ENCODE results near the gene HDHD2.
A peak's percentile ranks its signal among the peaks of the same experiment; 100 is the strongest.

Gene HDHD2

GRCh38 chr18:47151439-47151838, 1.1 kb upstream of the HDHD2 start:
- no peak for TF ChIP-seq EZH2phosphoT487 (conservative IDR thresholded peaks at IDR 0.05; ENCODE audit: low read length)
- TF ChIP-seq, protein P1, sequence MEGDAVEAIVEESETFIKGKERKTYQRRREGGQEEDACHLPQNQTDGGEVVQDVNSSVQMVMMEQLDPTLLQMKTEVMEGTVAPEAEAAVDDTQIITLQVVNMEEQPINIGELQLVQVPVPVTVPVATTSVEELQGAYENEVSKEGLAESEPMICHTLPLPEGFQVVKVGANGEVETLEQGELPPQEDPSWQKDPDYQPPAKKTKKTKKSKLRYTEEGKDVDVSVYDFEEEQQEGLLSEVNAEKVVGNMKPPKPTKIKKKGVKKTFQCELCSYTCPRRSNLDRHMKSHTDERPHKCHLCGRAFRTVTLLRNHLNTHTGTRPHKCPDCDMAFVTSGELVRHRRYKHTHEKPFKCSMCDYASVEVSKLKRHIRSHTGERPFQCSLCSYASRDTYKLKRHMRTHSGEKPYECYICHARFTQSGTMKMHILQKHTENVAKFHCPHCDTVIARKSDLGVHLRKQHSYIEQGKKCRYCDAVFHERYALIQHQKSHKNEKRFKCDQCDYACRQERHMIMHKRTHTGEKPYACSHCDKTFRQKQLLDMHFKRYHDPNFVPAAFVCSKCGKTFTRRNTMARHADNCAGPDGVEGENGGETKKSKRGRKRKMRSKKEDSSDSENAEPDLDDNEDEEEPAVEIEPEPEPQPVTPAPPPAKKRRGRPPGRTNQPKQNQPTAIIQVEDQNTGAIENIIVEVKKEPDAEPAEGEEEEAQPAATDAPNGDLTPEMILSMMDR (IDR thresholded peaks at IDR 0.05; ENCODE audit: insufficient read depth, low read length, poor library complexity, severe bottlenecking), result no peak
- Histone ChIP-seq H3K36me3 (ENCODE audit: low read length) (peaks cover 25% of the 10 kb centered on the region), H3K27ac (ENCODE audit: low read depth, low read length) (no peak overlapping the region), H2AFZ (ENCODE audit: low read depth, low read length, severe bottlenecking) (peak overlapping the region; percentile 63), H3K4me3 (ENCODE audit: insufficient read depth, low read length, poor library complexity, severe bottlenecking) (peak overlapping the region; percentile 65), H3K79me2 (ENCODE audit: insufficient read depth, low read length) (peaks cover 39% of the 10 kb centered on the region), H3K9me2 (replicated peaks; ENCODE audit: insufficient read depth, low read length) (no peaks in the 10 kb centered on the region), H4K20me1 (ENCODE audit: low read depth, low read length) (0 out of 2 replicates have a peak, but pooled peaks cover 3% of the 10 kb centered on the region), H3K27me3 (ENCODE audit: low read length) (no peaks in the 10 kb centered on the region), H3K9ac (ENCODE audit: low read length) (peak overlapping the region; percentile 71), H3F3A (ENCODE audit: insufficient read depth) (peaks cover 31% of the 10 kb centered on the region; the same call in 1 of the 2 replicates), H3K4me2 (ENCODE audit: low read depth, low read length, poor library complexity, severe bottlenecking) (peak overlapping the region; percentile 68), H3K9me3 (ENCODE audit: insufficient read depth, low read length) (no peaks in the 10 kb centered on the region)

DNA sequence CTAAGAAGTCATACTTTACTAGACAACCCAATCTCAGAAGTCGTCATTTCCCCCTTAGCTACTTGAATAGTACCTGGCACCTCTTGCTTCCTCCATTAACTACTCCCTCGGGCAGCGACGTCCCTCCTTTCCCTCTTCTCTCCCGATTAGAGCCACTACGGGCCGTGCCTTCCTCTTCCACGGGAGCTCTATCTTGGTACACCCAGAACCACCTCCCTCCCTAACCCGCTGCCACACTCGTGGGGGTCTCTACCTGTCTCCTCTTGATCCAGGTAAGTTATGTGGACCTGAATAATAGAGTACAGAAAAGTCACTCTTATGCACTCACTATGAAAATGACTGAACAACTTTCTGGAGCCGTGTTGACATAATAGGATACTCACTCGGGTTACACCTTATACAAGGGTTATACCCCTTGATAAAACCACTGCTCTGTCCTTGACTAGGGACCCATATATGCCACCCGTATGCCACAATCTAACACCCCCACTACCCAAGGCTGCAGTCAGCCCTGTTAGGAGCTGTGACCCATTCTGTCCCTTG, 595 bp upstream of the HDHD2 start:
- Histone ChIP-seq H3K36me3 (ENCODE audit: low read length) (peaks cover 20% of the 10 kb centered on the region), H3K9ac (ENCODE audit: low read length) (peak overlapping the region; percentile 71), H2AFZ (ENCODE audit: low read depth, low read length, severe bottlenecking) (peak overlapping the region; percentile 63), H3F3A (ENCODE audit: insufficient read depth) (peaks cover 29% of the 10 kb centered on the region; the same call in 1 of the 2 replicates), H3K9me3 (ENCODE audit: insufficient read depth, low read length) (no peaks in the 10 kb centered on the region), H3K27me3 (ENCODE audit: low read length) (no peaks in the 10 kb centered on the region), H3K4me3 (ENCODE audit: insufficient read depth, low read length, poor library complexity, severe bottlenecking) (peak overlapping the region; percentile 65), H3K79me2 (ENCODE audit: insufficient read depth, low read length) (peaks cover 40% of the 10 kb centered on the region), H3K9me2 (replicated peaks; ENCODE audit: insufficient read depth, low read length) (no peaks in the 10 kb centered on the region), H3K4me2 (ENCODE audit: low read depth, low read length, poor library complexity, severe bottlenecking) (peak overlapping the region; percentile 68), H4K20me1 (ENCODE audit: low read depth, low read length) (no peaks in the 10 kb centered on the region), H3K27ac (ENCODE audit: low read depth, low read length) (peak overlapping the region; percentile 48)
- no peak for TF ChIP-seq EZH2phosphoT487 (conservative IDR thresholded peaks at IDR 0.05; ENCODE audit: low read length)
- TF ChIP-seq, protein P1 (IDR thresholded peaks at IDR 0.05; ENCODE audit: insufficient read depth, low read length, poor library complexity, severe bottlenecking), result no peak

GRCh38 chr18:47149457-47150028, 757 bp downstream of the HDHD2 start:
- H3K9ac ChIP-seq (ENCODE audit: low read length), result peak overlapping the region; percentile 71
- no peaks in the 10 kb centered on the region for H3K9me3 ChIP-seq (ENCODE audit: insufficient read depth, low read length)
- peaks cover 54% of the 10 kb centered on the region for H3K79me2 ChIP-seq (ENCODE audit: insufficient read depth, low read length)
- TF ChIP-seq, protein P1 (IDR thresholded peaks at IDR 0.05; ENCODE audit: insufficient read depth, low read length, poor library complexity, severe bottlenecking), result no peak
- TF ChIP-seq EZH2phosphoT487 (conservative IDR thresholded peaks at IDR 0.05; ENCODE audit: low read length), result no peak
- H3K9me2 ChIP-seq (replicated peaks; ENCODE audit: insufficient read depth, low read length), result no peaks in the 10 kb centered on the region
- peak overlapping the region; percentile 48; the same call in 1 of the 2 replicates for H3K27ac ChIP-seq (ENCODE audit: low read depth, low read length)
- H3F3A ChIP-seq (ENCODE audit: insufficient read depth), result peaks cover 21% of the 10 kb centered on the region; the same call in 1 of the 2 replicates
- peak overlapping the region; percentile 65 for H3K4me3 ChIP-seq (ENCODE audit: insufficient read depth, low read length, poor library complexity, severe bottlenecking)
- no peaks in the 10 kb centered on the region for H4K20me1 ChIP-seq (ENCODE audit: low read depth, low read length)
- H3K27me3 ChIP-seq (ENCODE audit: low read length), result no peaks in the 10 kb centered on the region
- peak overlapping the region; percentile 63 for H2AFZ ChIP-seq (ENCODE audit: low read depth, low read length, severe bottlenecking)
- peak overlapping the region; percentile 68 for H3K4me2 ChIP-seq (ENCODE audit: low read depth, low read length, poor library complexity, severe bottlenecking)
- H3K36me3 ChIP-seq (ENCODE audit: low read length), result peaks cover 6% of the 10 kb centered on the region; the same call in 1 of the 2 replicates
